Esophagus muscularis mucosa (tissue), 4 donors: ENCODE results near the gene KIF26B.

Experiments
- EP300 ChIP-seq: sonication (generic); formaldehyde crosslinking; IDR thresholded peaks from one replicate; pipeline ENCODE4 v1.6.1; 2017; ENCODE audit warnings: antibody characterized with exemption
- POLR2AphosphoS5 ChIP-seq, 2 donors: sonication (generic); formaldehyde crosslinking; IDR thresholded peaks; one replicate each; pipeline ENCODE4 v1.6.1; 2017; ENCODE audit warnings: antibody characterized with exemption in 2 of 2
- TF ChIP-seq, protein P1 (sequence below), 3 experiments: fragments of 200-600 bp in 2 of 3; fragments of 450-650 bp in 1 of 3; sonication (generic) in 2 of 3; IDR thresholded peaks; one replicate each; pipeline ENCODE4 v1.5.1; 2017 to 2019; ENCODE audit warnings: antibody characterized with exemption in 3 of 3, mild to moderate bottlenecking in 2 of 3, moderate library complexity in 1 of 3

DNA sequence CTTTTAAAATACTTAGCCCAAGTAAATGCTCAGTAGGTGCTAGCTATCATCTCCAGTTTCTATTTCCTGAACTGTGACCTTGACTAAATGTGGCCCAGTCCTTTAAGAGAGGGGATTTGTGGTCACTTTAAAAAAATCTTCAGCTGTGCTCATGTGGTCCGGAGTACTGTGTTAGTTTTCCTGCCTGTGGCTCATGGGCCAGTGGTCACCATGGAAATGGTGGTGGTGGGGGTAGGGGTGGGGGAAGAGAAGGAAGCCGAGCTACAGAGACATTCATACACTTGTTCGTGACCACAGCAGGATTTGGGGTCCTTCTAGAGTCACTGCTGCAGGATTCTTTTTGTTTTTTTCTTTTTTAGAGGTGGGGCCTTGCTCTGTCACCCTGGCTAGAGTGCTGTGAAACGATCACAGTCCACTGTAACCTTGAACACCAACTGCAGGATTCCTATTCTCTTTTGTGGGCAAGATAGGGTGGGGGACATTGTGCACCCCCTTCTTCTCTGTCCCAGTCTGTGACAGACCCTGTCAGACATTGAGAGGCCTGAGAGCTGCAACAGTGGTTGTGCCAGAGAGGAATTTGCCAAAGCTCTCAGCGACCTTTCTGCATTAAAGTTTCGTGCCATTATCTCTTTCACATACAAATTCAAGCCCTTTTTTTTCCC is 25.8 kb downstream of the KIF26B start:
- TF ChIP-seq EP300 (no peak), POLR2AphosphoS5 (IDR thresholded peaks at IDR 0.05) (no peak)
- TF ChIP-seq, protein P1, sequence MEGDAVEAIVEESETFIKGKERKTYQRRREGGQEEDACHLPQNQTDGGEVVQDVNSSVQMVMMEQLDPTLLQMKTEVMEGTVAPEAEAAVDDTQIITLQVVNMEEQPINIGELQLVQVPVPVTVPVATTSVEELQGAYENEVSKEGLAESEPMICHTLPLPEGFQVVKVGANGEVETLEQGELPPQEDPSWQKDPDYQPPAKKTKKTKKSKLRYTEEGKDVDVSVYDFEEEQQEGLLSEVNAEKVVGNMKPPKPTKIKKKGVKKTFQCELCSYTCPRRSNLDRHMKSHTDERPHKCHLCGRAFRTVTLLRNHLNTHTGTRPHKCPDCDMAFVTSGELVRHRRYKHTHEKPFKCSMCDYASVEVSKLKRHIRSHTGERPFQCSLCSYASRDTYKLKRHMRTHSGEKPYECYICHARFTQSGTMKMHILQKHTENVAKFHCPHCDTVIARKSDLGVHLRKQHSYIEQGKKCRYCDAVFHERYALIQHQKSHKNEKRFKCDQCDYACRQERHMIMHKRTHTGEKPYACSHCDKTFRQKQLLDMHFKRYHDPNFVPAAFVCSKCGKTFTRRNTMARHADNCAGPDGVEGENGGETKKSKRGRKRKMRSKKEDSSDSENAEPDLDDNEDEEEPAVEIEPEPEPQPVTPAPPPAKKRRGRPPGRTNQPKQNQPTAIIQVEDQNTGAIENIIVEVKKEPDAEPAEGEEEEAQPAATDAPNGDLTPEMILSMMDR (IDR thresholded peaks at IDR 0.05) = no peak
